ENCODE data around the gene RCC2.

The RCC2 gene

DNA sequence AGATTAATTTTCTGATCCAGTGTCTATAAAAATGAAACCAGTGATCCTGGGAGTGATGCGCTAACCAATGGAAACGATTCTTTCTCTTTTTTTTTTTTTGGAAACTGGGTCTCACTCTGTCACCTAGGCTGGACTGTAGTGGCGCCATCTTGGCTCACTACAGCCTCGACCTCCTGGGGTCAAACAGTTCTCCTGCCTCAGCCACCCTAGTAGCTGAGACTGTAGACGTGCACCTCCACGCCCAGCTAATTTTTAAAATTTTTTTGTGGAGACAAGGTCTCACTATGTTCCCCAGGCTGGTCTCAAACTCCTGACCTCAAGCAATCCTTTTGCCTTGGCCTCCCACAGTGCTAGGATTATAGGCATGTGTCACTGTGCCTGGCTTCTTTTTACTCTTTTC, 3.4 kb upstream of the RCC2 start:
- DNase-seq (ENCODE audit: low read depth) = no peak

DNA sequence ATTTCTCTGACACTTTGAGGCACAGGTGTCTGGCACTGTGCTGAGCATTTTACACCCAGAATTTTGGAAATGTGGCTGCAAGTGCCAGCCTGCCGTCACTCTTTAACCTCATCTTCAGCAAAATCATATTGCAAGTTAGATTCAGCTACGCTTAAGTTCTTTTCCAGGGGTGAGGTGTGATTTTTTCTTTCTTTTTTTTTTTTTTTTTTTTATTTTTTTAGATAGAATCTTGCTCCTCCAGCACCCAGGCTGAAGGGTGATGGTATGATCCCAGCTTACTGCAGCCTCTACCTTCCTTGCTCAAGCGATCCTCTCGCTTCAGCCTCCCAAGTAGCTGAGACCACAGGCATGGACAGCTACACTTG, 2.5 kb upstream of the RCC2 start:
- no peak for DNase-seq (ENCODE audit: low read depth)

DNA sequence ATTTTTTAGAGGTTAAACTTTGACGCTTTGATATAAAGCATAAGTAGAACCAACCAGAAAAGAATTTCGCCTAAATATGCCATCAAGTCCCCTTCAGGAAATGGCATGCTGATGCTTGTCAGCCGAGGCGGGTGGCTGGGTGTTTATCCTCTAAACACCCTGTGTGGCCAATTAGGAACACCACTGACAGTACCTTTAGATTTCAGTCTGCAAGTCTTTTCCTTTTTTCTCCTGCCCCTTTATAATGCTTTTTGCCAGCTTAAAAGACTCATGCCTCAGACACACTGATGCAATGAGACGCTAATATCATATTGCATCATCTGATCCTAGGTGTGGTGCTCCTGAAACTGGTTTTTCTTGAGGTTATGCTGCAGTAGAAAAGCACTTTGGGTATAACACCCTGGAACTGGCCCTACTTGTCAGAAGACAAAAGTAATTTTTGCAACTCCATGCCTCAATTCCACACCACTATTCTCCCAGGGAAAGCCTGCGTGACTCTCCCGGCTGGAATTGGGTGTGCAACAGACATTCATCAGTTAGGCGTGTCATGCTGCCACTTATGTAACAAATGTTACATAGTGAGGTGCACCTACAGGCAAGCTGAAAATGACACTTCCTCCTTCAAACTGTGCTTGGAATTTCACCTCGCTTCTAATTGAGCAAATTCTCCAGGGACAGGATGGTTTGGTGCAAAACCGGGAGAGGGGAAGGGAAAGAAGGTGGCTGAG, 2.0 kb upstream of the RCC2 start:
- DNase-seq (ENCODE audit: low read depth) = no peak

DNA sequence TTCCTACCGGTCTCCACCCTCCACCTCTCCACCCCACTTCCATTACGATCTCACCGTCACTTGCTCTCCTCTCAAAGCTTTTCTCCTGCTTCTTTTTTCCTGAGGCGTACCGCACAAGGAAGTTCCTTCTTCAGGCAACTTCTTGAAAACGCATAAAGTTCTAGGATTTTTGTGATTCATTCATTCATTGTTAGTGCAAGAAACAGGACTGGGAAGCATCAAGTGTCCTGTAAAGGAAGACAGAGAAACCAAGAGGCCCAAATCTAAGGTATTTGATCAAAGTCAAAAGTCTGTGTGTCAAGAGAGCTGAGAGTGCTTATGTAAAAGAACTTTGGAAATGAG, 1.3 kb upstream of the RCC2 start:
- DNase-seq (ENCODE audit: low read depth) = no peak

DNA sequence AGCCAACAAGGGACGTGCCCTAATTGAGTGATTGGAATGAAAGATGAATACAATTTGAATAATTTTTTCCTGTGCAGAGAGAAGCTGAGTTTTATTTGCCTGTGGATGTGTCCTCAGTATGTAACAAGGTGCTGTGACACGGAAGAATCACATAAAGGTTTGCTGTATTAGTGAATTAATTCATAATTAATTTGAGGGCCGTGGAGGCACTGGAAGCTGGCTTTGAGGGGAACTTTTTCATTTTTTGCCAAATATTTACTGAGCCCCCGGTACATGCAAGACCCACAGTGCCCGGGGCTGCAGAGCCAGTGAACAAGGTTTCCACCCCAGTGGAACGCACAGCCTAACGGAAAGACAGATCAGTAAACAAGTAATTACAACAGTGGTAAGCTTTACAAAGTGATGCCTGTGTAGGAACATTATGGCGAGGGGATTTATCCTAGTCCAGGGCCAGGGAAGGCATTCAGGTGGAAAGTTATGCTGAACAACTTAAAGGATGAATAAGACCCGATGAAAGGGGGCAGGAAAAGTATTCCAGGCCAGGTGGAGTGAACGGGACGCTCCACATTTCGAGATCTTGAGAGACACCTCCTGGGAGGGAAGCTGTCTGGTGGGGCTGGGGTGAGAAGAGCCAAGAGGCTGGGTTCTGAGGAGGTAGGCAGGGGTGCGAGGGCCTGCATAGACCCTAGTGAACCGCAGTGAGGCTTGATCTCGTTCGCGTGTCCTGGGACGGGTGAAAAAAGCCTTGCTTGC, 773 bp upstream of the RCC2 start:
- DNase-seq (ENCODE audit: low read depth) = no peak

DNA sequence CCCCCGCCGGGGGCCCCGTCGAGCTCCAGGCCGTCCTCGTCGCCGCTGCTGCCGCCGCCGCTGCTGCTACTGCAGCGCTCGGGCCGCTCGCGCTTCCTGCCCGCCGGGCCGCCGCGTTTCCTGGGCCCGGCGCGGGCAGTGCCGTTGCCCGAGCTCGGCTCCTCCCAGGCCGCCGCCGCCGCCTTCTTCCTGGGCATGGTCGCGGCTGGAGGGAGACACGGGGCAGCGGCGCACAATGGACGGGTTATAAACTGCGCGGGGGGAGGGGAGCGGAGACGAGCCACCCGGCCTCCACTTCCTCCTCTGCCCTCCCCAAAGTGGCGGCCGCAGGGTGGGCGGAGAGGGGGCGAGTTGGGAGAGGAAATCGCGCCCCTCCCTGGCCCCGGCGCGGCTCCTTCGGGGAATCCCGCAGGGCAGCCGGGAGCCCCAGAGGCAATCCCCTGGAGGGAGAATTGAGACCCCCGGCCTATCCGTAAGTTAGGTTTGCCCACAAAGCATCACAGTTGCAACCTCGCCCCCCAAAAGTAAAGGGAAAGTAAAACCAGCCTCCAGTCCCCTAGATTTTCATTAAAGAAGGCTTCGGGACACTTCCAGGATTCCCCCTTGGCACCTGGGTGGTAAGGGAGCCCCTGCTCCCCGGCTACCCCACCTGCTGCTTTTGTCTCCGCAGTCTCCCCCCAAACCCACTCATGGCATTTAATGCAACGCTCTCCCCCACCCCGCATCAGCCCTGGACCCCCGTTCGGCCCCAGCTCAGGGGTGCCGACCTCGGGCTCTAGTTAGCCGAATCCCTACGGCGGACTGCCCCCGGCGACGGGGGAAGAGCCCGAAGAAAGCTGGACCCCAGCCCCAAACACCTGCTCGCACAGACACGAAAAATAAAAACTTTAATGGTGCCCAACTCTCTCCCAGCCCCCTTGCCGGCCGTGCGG, 893 bp downstream of the RCC2 start:
- no peak for DNase-seq (ENCODE audit: low read depth)

DNA sequence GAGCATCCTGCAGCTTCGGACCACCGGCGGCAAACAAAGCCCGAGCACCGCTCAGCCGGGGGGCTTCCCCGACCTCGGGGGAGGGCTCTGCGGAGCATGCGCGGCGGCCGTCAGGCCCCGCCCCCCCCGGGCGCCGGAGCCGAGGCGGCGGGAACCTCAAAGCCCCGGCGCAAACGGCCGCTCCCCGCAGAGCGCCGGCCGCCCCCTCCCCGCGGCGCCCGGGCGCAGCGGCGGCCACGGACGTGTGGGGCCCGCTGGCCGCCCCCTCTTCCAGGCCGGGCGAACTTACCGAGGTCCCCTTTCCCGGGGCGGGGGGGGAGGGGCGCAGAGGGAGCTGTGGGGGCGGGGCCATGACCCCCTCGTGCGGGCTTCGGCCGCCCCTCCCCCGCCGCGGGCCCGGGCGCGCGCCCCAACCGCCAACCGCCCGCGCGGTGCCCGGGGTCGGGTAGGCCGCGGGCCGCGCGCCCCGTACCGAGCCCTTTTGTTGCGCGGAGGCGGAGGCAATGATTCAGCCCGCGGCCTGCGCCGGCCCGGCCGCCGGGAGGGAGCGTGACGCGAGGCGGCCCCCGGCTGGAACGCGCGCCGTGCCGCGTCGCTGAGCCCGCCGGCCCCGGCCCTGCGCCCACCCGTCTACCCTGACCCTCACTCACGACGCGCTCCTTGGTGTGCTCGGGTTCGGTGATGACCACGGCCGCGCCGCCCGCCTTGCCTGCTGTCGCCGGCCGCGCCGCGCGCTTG, 1.7 kb downstream of the RCC2 start:
- no peak for DNase-seq (ENCODE audit: low read depth)

DNA sequence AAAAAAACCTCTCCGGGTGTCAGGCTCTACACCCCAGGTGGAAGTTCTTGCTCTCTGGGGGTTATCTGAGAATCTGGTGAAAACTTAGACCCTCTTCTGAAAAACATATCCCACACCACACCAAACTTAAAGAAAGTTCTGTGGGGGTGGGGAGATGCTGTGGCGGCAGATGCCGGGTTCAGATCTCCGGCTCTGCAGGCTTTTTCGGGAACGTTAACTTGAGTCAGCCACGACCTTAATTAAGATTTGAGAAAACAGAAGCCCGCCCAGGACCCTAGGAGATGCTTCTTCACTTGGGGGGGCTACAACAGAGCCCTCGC, 2.3 kb downstream of the RCC2 start:
- no peak for DNase-seq (ENCODE audit: low read depth)

DNA sequence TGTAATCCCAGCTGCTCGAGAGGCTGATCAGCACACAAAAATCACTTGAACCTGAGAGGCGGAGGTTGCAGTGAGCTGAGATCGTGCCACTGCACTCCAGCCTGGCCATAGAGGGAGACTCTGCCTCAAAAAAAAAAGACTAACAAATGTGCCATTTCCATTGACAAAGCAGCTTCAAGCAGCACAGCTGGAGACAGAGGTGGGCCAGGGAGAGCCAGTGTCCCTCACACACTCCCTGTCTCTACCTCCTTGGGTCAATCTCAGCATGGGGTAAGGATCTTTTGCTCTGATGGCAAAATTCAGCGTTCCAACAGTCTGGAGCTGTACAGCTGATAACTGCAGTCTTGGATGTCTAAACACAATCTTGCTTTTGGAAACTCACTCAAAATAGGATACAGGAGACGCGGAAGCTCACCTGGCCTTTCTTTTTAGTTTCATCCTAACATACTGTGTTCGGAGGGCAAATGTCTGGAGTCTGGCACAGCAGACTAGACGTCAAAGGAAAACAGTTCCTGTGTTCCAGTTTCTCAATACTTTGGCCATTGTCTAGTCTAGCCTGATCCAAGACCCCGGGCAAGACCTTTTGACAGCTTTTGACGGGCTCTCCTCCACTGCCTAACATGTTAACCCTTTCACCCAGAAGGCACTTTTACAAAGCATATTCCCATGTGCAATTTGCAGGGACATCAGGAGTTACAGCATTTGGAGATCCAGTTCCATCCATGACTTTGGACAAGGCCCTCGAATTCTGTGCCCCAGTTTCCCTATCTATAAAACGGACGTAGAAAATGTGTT, 2.9 kb downstream of the RCC2 start:
- DNase-seq (ENCODE audit: low read depth) = no peak

DNA sequence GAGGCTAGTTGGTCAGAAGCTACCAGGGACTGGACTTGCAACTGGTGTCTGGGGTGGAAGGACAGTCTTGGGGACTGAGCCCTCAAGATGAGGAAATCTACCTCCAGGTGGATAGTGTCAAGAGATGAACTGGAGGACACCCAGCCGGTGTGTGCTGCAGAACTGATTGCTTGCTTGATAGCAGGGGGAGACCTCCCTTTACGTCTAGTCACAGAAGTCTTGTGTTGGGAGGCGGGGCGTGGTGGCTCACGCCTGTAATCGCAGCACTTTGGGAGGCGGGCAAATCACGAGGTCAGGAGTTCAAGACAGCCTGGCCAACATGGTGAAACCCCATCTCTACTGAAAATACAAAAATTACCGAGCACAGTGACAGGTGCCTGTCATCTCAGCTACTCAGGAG, 4.9 kb downstream of the RCC2 start:
- DNase-seq (ENCODE audit: low read depth) = no peak

DNA sequence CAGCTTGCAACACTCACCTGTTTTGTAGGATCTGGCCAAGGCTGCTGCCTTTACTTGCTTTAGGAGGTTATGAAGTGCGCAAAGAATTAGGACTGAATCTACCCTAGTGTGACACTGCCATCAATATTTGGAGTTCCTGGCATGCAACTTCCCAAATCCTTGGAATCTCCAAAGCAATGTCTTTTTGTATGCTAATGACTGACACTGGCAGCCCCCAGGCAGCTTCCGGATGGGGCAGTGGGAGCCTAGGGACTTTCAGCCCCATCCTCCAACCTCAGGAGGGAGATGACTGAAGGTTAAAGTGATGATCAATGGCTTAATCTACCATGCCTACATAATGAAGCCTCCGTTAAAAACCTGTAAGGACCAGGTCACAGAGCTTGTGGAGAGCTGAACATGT, 5.5 kb downstream of the RCC2 start:
- no peak for DNase-seq (ENCODE audit: low read depth)

DNA sequence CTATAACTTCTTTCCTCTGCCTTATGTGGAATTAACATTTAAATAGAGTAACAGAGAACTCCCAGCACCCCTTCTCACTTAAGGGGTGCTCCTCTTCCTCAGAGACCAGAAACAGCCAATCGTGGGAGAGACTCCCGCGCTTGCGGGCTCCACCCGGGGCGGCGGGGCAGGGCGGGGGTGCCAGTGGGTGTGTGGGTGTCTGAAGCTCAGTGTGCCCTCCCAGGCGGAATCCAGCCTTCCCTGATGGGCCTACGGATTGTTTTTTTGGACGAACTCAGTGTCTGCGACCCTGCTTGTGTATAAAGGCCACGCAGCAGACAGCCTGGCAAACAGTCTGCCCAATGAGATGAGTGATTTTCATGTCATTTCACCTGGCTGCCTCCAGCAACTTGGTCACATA, 6.2 kb downstream of the RCC2 start:
- DNase-seq (ENCODE audit: low read depth) = no peak

DNA sequence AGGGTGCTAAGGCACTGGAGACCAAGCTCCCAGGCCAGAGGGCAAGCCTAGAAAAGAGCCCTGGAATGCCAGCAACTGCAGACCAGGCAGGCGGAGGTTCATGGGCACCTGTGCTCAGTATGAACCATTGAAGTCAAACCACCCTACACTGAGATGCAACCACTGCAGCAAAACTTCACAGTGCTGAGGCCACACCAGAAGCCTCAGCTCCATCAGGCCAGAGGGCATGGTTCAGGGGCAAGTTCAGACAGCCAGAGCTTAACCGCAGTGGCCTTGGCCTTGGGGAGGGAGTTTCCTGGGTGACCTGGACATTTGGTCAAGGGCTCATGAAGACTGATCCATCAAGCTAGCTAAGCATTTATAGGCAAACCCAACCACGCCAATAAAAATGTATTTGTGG, 7.1 kb downstream of the RCC2 start:
- DNase-seq (ENCODE audit: low read depth) = no peak

DNA sequence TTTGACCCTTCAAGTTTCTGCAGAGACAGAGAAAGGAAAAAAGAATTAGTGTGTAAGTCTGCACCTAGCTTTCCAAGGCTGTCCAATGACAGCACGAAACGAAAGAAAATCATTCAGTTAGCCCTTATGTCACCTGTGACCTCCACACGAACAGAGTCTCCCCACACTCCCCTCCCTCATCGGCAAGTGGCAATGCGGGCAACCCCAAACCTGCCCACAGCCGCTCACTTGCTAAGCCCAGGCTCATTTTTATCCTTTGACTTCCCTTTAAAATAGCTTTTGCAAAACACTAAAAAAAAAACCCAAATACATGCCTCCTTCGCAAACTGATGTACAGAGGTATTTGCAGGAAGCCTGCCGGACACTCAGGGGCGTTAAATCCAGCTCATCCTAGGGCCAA, 10.3 kb downstream of the RCC2 start:
- DNase-seq (ENCODE audit: low read depth) = no peak

DNA sequence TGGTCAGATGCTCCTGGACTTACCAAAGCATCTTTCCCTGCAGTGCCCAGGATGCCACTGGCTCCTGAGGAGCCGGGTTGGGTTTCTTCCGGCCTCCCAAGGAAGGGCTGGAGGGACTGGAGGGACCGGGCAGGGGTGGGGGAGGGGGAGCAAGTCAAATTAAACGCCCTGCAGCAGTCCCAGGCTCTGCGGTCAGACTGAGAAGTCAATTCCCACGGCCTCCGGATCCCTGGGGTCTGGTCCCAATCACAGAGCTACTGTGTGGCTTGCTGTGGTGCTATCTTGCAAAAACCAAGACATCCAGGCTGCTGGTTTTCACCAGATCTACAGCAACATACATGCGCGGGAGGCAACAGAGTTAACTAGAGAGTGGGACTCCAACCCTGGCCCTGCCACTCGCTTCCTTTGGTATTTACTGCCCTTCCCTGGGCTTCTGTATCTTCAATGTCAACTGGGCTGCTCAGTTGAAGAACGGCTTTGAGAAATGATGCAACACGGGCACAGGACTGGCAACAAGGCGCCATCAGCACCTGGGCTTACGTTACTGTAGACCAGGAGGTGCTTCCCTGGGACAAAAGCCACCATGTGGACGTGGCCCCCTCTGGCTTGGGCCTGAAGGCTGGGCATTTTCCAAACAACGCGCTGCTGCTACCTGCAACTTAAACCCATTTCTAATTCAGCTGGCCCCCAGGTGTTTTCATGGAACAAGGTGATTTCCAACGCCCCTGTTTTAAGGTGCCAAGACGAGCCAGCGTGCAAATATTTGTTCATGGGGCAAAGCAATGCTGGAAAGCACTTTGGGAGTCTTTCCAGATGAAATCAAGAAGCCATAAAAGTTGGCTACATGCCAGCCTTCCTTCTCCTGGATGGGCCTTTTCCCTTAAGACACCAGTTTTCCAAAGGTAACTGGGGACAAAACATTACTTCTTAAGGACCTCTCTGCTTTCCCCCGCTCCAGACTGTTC, 11.5 kb downstream of the RCC2 start:
- no peak for DNase-seq (ENCODE audit: low read depth)

DNA sequence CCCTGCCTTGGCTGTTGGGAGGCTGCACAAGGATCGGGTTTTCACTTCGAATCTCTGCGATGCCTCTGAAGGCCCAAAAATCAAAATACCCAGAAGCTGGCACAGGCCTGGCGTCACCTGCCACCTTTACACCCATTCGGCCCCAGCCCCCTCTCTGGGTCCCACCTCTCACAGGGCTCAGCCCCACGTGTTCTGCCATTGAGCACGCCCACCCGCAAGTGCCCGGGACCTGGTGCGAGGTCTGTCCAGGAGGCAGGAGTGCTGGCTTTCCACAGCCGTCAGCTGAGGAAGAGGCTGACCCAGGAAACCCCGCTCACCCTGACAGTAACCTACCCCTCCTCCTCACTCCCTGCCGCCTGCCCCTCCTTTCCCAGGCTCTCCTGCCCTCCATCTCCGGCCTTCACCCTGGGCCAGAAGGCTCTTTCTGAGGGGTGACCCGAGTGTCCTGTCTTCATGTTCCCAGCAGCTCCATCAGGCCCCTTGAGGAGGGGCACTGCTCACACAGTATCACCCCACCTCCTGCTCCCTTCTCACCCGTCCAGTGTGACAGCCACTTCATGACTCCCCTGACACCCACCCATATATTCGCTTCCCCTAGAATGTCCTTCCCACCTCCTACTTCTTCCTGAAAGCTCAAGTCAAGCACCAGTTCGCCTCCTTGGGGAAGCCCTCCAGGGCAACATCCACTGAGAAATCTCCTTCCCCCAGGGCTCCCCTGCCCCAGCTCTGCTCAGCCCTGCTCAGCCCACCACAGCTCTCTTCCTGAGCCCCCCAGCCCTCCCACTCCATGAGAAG, 13.5 kb downstream of the RCC2 start:
- DNase-seq (ENCODE audit: low read depth) = no peak

DNA sequence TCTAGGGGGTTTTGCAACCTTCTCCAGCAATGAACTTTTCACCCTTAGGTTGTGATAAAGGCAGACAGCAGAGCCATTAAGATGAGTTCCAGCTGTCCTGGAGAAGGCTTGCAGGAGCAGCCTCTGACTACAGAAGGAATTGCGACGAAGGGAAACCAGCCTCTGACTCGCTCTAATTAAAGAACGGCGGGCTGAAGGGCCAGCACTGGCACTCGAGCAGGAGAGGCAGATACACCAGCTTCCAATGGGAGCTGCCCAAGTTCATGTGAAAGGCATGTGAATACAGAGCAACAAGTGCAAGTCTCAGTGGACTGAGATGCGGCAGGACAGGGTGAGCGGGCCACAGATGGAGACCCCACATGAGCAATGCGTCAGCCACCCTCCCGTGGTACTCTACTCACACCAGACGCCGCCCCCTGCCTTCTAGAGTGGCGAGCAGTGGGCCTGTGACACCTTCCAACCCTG, 15.7 kb downstream of the RCC2 start:
- DNase-seq (ENCODE audit: low read depth) = no peak

DNA sequence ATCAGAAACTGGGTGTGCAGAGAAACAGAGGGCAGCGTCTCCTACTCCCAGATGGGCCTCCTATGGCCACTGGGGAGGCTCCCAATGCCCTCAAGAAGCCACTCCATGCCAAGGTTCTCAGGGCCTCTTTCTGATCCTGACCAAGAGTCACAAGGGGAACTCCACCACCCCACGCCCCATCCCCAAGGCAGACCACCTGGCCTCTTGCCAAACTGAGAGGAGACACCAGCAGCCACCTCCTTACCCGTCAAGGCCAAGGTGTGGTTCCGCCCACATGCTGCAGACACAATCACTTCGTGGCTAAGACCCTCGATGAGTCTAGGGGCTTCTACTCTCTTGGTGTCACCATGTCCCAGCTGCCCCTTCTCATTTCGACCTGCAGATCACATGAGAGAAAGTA, 17.0 kb downstream of the RCC2 start:
- no peak for DNase-seq (ENCODE audit: low read depth)

DNA sequence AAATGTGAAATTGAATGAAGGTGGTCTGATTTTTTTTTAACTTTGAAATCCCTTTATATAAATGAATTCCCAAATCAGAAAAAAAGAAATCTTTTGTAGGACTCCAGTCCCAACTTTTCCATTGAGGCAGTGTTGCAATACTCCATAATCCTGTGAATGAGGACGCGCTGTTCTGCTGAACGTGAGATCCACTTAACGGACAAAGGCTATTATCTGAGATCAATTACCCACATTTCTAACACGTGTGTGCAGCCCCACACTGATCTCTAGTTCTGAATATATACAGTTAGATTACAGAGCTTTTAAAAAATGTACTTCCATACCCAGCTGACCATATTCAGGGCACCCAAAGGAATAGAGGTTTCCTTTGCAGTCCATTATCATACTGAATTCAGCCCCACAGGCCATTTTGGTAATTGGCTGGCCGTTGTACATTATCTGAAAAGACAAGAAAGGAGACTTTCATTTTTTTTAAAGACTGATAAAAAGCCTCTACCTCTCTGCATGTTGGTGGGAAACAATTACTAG, 19.0 kb downstream of the RCC2 start:
- no peak for DNase-seq (ENCODE audit: low read depth)

All from non-pigmented ciliary epithelial cell (primary cell).